HG03442 (cell line): ENCODE data around the gene PCGF3.

Experiments
- ATAC-seq: cut with Tn5 transposase; IDR thresholded peaks from one replicate; pipeline ENCODE4 v1.9.1; 2021; ENCODE audit warnings: mild to moderate bottlenecking, moderate library complexity; ENCODE audit not compliant: unreplicated experiment

PCGF3 gene, protein sequence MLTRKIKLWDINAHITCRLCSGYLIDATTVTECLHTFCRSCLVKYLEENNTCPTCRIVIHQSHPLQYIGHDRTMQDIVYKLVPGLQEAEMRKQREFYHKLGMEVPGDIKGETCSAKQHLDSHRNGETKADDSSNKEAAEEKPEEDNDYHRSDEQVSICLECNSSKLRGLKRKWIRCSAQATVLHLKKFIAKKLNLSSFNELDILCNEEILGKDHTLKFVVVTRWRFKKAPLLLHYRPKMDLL

GRCh38 chr4:705278-706082 lies at the start of gene PCGF3:
PCGF3 (plus strand) TSS chr4:705832; CDS start chr4:733681, 27,849 bp downstream.
- ATAC-seq, result peak; percentile 87

DNA sequence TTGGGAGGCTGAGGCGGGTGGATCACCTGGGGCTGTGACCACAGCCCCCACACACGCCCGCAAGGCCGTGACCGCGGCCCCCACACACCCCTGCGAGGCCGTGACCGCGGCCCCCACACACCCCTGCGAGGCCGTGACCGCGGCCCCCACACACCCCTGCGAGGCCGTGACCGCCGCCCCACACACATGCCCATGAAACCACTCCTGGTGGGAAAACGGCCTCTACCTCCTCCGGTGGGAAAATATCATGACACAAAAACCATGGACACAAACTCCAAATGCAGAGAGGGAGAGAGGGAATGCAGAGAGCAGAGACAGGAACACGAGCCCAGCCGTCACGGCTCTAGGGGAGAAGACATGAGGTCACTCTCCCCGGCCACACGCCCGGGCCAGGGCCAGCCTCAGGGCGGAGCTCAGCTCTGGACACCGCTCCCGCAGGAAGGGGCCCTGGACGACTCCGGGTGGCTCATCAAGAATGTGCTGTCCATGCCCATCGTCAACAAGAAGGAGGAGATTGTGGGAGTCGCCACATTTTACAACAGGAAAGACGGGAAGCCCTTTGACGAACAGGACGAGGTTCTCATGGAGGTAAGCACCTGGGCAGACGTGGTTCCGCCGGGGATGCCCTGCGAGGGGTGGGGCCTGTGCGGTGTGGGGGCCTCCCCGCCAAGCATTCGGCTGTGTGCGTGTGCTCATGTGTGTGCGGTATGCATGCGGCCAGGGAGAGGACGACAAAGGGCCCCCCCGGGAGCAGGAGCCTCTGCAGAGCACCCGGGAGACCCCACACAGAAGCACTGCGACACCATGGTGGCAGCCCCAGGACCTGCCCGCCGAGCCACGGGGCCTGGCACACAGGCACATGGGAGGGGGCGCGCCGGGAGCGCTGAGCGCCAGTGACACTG lies 48.9 kb upstream of the PCGF3 start:
- no peak for ATAC-seq

DNA sequence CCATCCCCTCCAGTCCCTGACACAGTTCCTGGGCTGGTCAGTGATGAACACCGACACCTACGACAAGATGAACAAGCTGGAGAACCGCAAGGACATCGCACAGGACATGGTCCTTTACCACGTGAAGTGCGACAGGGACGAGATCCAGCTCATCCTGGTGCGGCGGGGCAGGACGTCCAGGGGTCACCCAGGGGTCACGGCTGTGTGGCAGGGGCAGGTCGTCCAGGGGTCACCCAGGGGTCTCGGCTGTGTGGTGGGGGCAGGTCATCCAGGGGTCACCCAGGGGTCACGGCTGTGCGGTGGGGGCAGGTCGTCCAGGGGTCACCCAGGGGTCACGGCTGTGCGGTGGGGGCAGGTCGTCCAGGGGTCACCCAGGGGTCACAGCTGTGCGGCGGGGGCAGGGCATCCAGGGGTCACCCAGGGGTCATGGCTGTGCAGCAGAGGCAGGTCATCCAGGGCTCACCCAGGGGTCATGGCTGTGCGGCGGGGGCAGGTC lies 48.2 kb upstream of the PCGF3 start:
- no peak for ATAC-seq

GRCh38 chr4:657834-658667 lies 47.6 kb upstream of the PCGF3 start:
- ATAC-seq, result no peak

GRCh38 chr4:658681-659667 lies 46.7 kb upstream of the PCGF3 start:
- no peak for ATAC-seq

GRCh38 chr4:659851-660250 lies 45.8 kb upstream of the PCGF3 start:
- ATAC-seq, result no peak

DNA sequence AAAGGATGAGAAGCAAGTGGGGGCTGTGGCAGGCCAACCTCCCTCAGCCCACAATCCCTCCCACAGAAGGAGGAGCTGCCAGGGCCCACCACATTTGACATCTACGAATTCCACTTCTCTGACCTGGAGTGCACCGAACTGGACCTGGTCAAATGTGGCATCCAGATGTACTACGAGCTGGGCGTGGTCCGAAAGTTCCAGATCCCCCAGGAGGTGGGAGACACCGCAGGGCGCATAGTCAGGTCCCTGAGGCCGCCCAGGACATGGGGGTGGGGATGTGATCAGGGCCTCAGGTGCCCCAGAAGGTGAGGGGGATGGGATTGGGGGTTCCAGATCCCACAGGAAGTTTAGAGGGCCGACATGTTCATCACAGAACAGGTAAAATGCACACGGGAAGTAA lies 45.2 kb upstream of the PCGF3 start:
- ATAC-seq, result no peak

DNA sequence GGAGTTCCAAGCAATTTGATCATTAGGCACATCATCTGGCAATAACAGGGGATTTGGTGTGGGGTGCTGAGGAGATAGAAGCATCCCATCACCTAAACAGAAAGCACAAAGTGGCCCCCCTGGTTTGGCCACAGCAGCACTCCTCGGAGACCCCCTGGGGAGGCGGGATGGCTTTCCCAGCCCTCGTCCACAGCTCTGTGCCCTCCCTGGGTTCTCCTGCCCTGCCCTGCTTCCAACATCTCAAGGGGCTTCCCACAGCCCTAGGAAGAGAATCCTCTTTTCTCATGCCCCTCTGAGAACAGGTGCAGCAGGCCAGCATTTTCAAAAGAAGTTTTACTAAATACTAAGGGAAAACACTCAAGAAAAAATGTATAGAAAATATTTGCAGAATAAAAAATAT lies 44.4 kb upstream of the PCGF3 start:
- ATAC-seq, result no peak

DNA sequence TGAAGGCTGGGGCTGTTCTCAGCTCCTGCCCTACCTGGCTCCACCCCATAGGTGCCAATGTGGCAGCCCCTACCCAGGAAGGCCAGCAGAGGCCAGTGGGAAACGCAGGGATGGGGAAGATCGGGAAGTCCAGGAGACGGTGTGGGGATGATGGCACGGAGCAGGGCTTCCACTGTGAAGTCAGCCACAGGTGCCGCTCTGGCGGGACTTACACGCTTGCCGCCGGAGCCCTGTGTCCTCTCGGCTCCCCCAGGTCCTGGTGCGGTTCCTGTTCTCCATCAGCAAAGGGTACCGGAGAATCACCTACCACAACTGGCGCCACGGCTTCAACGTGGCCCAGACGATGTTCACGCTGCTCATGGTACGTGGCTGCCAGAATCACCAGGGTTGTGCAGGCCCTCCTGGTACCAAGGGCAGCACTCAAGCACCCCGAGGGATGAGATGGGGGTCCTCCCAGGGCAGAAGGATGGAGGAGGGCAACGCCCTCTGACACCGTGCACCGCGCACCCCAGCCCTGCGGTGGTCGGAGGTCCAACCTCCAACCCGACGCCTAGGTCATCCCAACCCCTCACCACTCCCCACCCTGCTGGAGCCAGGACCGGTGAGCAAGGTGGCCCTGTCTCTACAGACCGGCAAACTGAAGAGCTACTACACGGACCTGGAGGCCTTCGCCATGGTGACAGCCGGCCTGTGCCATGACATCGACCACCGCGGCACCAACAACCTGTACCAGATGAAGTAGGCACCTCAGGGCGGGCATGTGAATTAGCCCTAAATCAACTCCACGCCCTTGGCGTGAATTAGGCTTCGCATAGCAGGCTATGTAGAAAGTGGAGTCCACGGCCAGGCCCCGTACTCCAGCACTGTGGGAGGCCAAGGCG lies 43.5 kb upstream of the PCGF3 start:
- no peak for ATAC-seq

DNA sequence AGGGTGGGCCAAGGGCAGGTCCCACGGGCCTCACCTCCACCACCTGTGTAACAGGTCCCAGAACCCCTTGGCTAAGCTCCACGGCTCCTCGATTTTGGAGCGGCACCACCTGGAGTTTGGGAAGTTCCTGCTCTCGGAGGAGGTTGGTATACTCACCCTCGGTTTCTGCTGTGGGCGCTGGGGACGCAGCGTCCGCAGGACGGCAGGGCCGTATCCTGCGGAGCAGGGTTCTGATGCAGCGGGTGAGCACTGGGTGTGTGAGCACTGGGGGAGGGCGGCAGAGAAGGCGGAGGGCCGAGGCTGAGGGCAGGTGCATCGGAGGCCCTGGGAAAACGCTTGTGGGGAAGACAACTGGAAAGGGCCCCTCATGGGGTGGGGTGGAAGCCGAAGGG lies 42.6 kb upstream of the PCGF3 start:
- ATAC-seq, result no peak

- peak; percentile 58 for ATAC-seq
Measured at GRCh38 chr4:663438-664428, 41.9 kb upstream of the PCGF3 start.

GRCh38 chr4:664713-665231 lies 40.9 kb upstream of the PCGF3 start:
- no peak for ATAC-seq

DNA sequence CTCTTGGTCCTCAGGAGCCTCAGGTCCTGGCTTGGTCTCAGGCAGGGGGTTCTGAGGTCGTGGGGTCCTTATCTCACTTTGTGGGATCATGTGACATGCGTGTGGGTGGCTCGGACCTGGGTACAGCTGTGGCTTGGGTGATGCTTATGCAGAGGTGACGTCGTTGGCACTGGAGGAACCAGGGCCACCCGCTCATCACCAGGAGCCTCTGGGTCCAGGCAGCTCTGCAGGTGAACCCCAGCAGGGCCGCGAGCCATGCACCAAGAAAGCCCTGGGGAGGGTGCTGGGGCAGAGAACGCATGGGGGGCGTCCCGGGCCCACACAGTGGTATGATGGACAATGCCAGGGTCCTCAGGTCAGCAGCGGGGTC lies 40.3 kb upstream of the PCGF3 start:
- ATAC-seq, result no peak

- ATAC-seq, result no peak
Measured at GRCh38 chr4:665751-666435, 39.7 kb upstream of the PCGF3 start.

DNA sequence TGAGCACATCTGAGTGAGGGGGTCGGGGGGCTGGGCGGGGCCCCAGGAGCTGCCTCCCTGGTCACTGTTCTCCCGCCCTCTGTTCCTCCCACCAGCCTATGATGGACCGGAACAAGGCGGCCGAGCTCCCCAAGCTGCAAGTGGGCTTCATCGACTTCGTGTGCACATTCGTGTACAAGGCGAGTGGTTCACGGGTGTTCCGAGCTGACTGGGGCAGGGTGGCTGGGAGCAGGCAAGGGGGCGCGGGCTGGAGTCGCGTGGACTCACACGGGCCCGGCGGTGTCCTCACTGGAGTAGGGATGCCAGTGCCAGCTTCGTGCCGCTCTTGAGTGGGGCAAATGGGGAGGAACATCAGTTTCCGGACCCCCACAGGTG lies 39.2 kb upstream of the PCGF3 start:
- ATAC-seq, result no peak

GRCh38 chr4:666822-667544 lies 38.6 kb upstream of the PCGF3 start:
- no peak for ATAC-seq
